ENCODE measurements around the gene EFNA1.
A peak's percentile ranks its signal among the peaks of the same experiment; 100 is the strongest.
"Not testable (repeated sequence)": the region's sequence is repeated elsewhere in the genome, so short reads cannot be mapped to it uniquely, and the experiment has no call there.

EFNA1 gene

DNA sequence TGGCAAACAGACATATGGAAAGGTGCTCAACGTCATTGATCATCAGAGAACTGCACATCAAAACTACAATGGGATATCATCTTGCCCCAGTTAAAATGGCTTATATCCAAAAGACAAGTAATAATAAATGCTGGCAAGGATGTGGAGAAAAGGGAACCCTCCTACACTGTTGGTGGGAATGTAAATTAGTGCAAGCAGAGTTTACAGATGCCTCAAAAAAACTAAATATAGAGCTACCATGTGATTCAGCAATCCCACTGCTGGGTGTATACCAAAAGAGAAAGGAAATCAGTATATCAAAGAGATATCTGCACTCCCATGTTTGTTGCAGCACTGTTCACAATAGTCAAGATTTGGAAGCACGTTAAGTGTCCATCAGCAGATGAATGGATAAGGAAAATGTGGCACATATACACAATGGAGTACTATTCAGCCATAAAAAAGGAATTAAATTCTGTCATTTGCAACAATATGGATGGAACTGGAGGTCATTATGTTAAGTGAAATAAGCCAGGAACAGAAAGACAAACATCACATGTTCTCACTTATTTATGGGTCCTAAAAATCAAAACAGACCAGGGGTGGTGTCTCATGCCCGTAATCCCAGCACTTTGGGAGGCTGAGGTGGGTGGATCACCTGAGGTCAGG lies 28.4 kb downstream of the EFNA1 start:
- H3K27ac ChIP-seq (ENCODE audit: low read length); H3K4me3 ChIP-seq (ENCODE audit: low read length); H3K36me3 ChIP-seq (ENCODE audit: control insufficient read depth, insufficient read depth, low read length); H3K27me3 ChIP-seq (ENCODE audit: control insufficient read depth, insufficient read depth, low read length); H3K9me3 ChIP-seq (ENCODE audit: control insufficient read depth, insufficient read depth, low read length); DNase-seq (ENCODE audit: low read depth, low spot score); H3K4me1 ChIP-seq (ENCODE audit: control insufficient read depth, insufficient read depth, low read length): not testable (repeated sequence)
- WGBS (ENCODE audit: insufficient coverage, insufficient read length): no CpG with 5 or more reads among the region's 3 CpGs

DNA sequence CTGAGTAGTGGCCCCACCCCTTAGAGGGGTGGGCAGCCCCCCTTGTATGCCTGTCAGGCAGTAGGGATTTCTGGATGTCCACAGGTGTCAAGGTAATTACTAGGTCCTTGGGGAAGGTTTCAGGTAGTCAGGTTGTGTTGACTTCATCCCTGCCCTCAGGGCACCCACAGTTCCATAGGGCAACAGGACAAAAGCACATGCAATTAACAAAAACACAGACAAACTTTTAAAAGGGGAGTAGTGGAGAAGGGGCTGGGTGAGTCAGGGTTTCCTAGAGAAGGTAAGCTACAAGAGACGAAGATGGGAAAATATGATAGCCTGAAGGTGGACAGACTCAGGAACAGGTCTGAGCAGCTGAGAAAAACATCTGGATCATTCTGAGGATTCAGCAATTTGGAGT lies 31.3 kb downstream of the EFNA1 start:
- DNase-seq (ENCODE audit: low read depth, low spot score): no peak
- no peaks in the 10 kb centered on the region for H3K4me1 ChIP-seq (ENCODE audit: control insufficient read depth, insufficient read depth, low read length)
- H3K4me3 ChIP-seq (ENCODE audit: low read length): no peak overlapping the region
- WGBS (ENCODE audit: insufficient coverage, insufficient read length): no CpG with 5 or more reads among the region's 1 CpG
- no peaks in the 10 kb centered on the region for H3K9me3 ChIP-seq (ENCODE audit: control insufficient read depth, insufficient read depth, low read length)
- no peaks in the 10 kb centered on the region for H3K36me3 ChIP-seq (ENCODE audit: control insufficient read depth, insufficient read depth, low read length)
- no peak overlapping the region for H3K27ac ChIP-seq (ENCODE audit: low read length)
- H3K27me3 ChIP-seq (ENCODE audit: control insufficient read depth, insufficient read depth, low read length): no peaks in the 10 kb centered on the region

DNA sequence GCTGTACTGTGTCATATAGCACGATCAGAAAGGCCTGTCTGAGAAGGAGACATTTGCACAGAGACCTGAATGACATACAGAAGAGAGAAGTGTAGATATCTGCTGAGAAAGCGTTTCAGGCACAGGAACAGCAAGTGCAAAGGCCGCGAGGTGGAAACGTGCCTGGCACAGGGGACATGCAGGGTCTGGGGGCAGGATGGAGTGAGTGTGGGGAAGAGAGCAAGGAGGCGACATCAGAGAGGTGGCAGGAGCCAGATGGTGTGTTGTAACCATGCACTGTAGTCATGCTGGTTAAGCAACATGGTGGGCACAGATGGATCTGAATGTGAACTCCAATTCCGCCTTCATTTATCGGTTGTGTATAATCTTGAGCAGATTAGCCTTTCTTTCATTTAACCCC lies 32.5 kb downstream of the EFNA1 start:
- no peaks in the 10 kb centered on the region for H3K36me3 ChIP-seq (ENCODE audit: control insufficient read depth, insufficient read depth, low read length)
- no CpG with 5 or more reads among the region's 8 CpGs for WGBS (ENCODE audit: insufficient coverage, insufficient read length)

DNA sequence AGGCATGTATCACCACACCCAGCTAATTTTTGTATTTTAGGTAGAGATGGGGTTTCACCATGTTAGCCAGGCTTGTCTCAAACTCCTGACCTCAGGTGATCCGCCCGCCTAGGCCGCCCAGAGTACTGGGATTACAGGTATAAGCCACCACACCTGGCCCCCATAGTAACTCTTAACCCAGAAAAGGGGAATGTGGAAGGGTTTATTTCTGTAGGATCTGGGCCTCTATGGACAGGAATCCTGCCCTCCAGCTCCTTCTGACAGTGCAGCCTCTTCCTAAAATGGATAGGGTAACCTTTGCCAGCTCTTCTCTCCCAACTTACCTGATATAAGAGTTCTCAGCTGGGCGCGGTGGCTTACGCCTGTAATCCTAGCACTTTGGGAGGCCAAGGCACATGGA lies 35.0 kb downstream of the EFNA1 start:
- not testable (repeated sequence) for H3K9me3 ChIP-seq (ENCODE audit: control insufficient read depth, insufficient read depth, low read length); H3K4me3 ChIP-seq (ENCODE audit: low read length); H3K27ac ChIP-seq (ENCODE audit: low read length); H3K27me3 ChIP-seq (ENCODE audit: control insufficient read depth, insufficient read depth, low read length); DNase-seq (ENCODE audit: low read depth, low spot score); H3K4me1 ChIP-seq (ENCODE audit: control insufficient read depth, insufficient read depth, low read length); H3K36me3 ChIP-seq (ENCODE audit: control insufficient read depth, insufficient read depth, low read length)
- no CpG with 5 or more reads among the region's 6 CpGs for WGBS (ENCODE audit: insufficient coverage, insufficient read length)

More for the DNA sequence above, 32.5 kb downstream of the EFNA1 start:
- no peak for DNase-seq (ENCODE audit: low read depth, low spot score)
- H3K27ac ChIP-seq (ENCODE audit: low read length): no peak overlapping the region
- H3K27me3 ChIP-seq (ENCODE audit: control insufficient read depth, insufficient read depth, low read length): no peaks in the 10 kb centered on the region
- no peaks in the 10 kb centered on the region for H3K4me1 ChIP-seq (ENCODE audit: control insufficient read depth, insufficient read depth, low read length)
- H3K9me3 ChIP-seq (ENCODE audit: control insufficient read depth, insufficient read depth, low read length): no peaks in the 10 kb centered on the region
- H3K4me3 ChIP-seq (ENCODE audit: low read length): no peak overlapping the region

DNA sequence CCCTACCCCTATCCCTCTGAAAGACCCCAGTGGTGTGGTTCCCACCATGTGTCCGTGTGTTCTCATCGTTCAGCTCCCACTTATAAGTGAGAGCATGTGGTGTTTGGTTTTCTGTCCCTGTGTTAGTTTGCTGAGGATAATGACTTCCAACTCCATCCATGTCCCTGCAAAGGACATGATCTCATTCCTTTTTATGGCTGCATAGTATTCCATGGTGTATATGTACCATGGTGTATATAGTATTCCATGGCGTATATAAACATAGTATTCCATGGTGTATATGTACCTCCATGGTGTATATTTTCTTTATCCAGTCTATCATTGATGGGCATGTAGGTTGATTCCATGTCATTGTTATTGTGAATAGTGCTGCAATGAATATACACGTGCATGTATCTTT lies 36.1 kb downstream of the EFNA1 start:
- not testable (repeated sequence) for H3K27ac ChIP-seq (ENCODE audit: low read length); H3K4me1 ChIP-seq (ENCODE audit: control insufficient read depth, insufficient read depth, low read length); H3K27me3 ChIP-seq (ENCODE audit: control insufficient read depth, insufficient read depth, low read length); DNase-seq (ENCODE audit: low read depth, low spot score); H3K9me3 ChIP-seq (ENCODE audit: control insufficient read depth, insufficient read depth, low read length); H3K4me3 ChIP-seq (ENCODE audit: low read length); H3K36me3 ChIP-seq (ENCODE audit: control insufficient read depth, insufficient read depth, low read length)
- no CpG with 5 or more reads among the region's 4 CpGs for WGBS (ENCODE audit: insufficient coverage, insufficient read length)

DNA sequence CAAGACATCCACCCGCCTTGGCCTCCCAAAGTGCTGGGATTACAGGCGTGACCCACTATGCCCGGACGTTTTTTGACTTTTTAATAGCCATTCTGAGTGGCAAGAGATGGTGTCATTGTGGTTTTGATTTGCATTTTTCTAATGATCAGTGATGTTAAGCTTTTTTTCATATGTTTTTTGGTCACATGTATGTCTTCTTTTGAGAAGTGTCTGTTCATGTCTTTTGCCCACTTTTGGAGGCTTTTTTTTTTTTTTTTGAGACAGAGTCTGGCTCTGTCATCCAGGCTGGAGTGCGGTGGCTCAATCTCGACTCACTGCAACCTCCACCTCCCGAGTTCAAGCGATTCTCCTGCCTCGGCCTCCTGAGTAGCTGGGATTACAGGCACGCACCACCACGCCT lies 36.9 kb downstream of the EFNA1 start:
- not testable (repeated sequence) for H3K4me3 ChIP-seq (ENCODE audit: low read length); H3K36me3 ChIP-seq (ENCODE audit: control insufficient read depth, insufficient read depth, low read length)
- WGBS (ENCODE audit: insufficient coverage, insufficient read length): no CpG with 5 or more reads among the region's 11 CpGs

DNA sequence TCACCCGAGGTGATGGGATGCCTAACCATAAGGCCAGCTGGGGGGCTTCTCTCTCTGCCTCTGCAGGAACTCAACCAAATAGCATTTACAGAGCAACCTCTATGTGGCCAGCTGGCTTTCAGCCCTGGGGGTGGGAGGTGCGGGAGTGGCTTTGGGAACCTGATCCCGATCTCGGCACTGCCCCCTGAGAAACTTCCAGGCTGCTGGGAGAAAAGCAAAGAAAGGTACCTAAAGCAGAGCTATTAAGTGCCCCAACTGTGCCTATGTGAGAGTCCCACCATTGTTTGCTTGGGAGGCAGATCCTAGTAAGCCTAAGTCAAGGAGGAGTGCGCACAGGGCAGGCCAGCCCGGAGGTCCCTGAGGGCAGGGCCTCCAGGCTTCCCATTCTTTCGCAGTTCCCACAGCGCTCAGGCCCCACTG lies 38.4 kb downstream of the EFNA1 start:
- Histone ChIP-seq H3K27me3 (ENCODE audit: control insufficient read depth, insufficient read depth, low read length) (no peaks in the 10 kb centered on the region), H3K4me1 (ENCODE audit: control insufficient read depth, insufficient read depth, low read length) (peaks cover 5% of the 10 kb centered on the region), H3K27ac (ENCODE audit: low read length) (no peak overlapping the region), H3K4me3 (ENCODE audit: low read length) (no peak overlapping the region; the same call in 1 of the 2 replicates), H3K9me3 (ENCODE audit: control insufficient read depth, insufficient read depth, low read length) (no peaks in the 10 kb centered on the region), H3K36me3 (ENCODE audit: control insufficient read depth, insufficient read depth, low read length) (0 out of 2 replicates have a peak, but pooled peaks cover 3% of the 10 kb centered on the region)
- no CpG with 5 or more reads among the region's 8 CpGs for WGBS (ENCODE audit: insufficient coverage, insufficient read length)
- DNase-seq (ENCODE audit: low read depth, low spot score): no peak

More for the DNA sequence above, 36.9 kb downstream of the EFNA1 start:
- not testable (repeated sequence) for H3K27me3 ChIP-seq (ENCODE audit: control insufficient read depth, insufficient read depth, low read length); H3K9me3 ChIP-seq (ENCODE audit: control insufficient read depth, insufficient read depth, low read length); H3K4me1 ChIP-seq (ENCODE audit: control insufficient read depth, insufficient read depth, low read length); H3K27ac ChIP-seq (ENCODE audit: low read length); DNase-seq (ENCODE audit: low read depth, low spot score)

DNA sequence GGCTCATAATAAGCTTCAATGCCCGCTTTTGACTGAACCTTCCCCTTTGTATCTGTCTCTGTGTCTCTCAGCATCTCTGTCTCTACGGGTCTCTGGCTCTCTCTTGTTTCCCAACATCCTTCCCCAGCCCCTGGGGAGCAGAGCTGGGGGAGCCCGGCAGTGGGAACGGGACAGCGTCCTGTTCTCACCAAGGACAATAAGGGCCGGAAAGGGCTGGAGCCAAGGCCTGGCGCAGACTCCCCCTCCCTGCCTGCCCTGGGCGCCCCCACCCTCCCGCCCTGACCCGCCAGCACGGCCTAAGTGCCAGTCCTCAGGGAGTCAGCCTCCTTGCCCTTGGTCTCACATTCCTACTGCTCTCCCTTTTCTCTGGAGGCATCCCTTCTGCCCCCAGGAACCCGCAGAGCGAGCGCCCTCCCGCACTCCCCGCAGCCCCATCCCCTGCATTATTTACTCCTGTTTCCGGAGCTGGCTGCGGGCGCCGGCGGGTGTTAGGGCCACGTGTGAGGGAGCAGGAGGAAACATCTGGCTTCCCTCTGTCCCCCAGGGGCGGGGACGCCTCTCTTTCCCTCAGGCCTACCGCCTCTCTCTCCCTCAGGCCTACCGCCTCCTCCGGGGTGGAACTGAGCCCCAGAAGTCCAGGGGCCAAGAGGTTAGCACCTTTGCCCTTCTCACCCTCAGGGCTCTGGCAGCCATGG lies 38.9 kb downstream of the EFNA1 start:
- no CpG with 5 or more reads among the region's 27 CpGs for WGBS (ENCODE audit: insufficient coverage, insufficient read length)
- Histone ChIP-seq H3K4me1 (ENCODE audit: control insufficient read depth, insufficient read depth, low read length) (peaks cover 5% of the 10 kb centered on the region), H3K27ac (ENCODE audit: low read length) (no peak overlapping the region), H3K27me3 (ENCODE audit: control insufficient read depth, insufficient read depth, low read length) (no peaks in the 10 kb centered on the region), H3K36me3 (ENCODE audit: control insufficient read depth, insufficient read depth, low read length) (0 out of 2 replicates have a peak, but pooled peaks cover 3% of the 10 kb centered on the region), H3K9me3 (ENCODE audit: control insufficient read depth, insufficient read depth, low read length) (no peaks in the 10 kb centered on the region), H3K4me3 (ENCODE audit: low read length) (peak overlapping the region; percentile 11; the same call in 1 of the 2 replicates)
- no peak for DNase-seq (ENCODE audit: low read depth, low spot score)

DNA sequence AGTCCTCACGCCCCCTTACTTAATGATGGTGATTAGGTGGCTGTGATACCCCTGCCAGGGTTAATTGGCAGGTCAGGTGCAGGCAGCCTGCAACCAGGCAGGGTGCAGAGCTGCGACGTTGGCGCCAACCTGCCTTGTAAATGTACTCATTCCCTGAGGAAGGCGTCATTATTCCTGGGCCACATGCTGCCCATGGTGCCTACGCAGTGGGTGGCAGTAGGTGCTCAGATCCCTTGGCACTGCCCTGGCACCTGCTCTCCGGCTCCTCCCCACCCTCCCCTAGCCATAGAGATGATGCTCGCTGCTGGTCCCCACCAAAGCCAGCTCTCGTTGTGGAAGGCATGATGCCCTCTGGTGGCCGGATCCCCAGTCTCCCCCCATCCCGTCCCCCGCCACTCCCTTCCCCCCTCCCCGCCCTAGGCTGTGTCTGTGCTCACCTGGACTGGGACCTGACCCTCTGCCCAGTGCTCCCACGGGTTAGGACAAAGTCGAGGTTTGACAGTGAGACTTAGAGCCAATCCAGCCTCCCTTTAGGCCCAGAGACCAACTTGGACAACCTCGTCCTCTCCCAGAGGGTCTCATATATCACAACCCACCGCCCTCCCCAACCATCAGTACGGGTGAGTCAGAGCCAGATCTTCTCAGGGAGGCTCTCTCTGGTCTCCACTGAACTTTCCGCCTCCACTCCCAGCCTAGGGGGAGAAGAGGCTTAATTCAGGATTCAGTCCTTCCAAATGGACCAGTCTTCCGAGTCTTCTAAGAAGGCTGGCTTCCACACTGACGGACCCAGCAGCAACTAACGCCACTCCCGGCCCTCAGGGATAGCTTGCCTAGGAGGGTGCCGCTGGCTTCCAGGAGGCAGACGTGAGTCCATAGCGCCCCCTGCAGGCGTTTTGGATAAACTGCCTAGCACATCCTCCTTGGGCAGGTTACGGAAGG lies 39.8 kb downstream of the EFNA1 start:
- Histone ChIP-seq H3K27me3 (ENCODE audit: control insufficient read depth, insufficient read depth, low read length) (no peaks in the 10 kb centered on the region), H3K4me3 (ENCODE audit: low read length) (peak overlapping the region; percentile 49; the same call in 1 of the 2 replicates), H3K27ac (ENCODE audit: low read length) (no peak overlapping the region), H3K4me1 (ENCODE audit: control insufficient read depth, insufficient read depth, low read length) (peaks cover 5% of the 10 kb centered on the region), H3K36me3 (ENCODE audit: control insufficient read depth, insufficient read depth, low read length) (0 out of 2 replicates have a peak, but pooled peaks cover 3% of the 10 kb centered on the region), H3K9me3 (ENCODE audit: control insufficient read depth, insufficient read depth, low read length) (no peaks in the 10 kb centered on the region)
- WGBS (ENCODE audit: insufficient coverage, insufficient read length): no CpG with 5 or more reads among the region's 28 CpGs
- peak; percentile 92 for DNase-seq (ENCODE audit: low read depth, low spot score)

DNA sequence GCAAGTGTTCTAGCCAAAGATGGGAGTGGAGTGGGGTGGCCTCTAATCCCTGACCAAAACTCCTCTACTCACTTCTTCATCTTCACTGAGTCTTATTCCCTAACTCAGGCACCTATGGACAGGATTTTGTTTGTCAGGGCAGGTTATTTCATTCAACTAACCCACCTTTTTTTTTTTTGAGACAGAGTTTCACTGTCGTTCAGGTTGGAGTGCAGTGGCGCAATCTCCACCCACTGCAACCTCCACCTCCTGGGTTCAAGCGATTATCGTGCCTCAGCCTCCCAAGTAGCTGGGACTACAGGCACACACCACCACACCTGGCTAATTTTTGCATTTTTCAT lies 40.4 kb downstream of the EFNA1 start:
- not testable (repeated sequence) for H3K4me3 ChIP-seq (ENCODE audit: low read length); H3K4me1 ChIP-seq (ENCODE audit: control insufficient read depth, insufficient read depth, low read length); H3K9me3 ChIP-seq (ENCODE audit: control insufficient read depth, insufficient read depth, low read length); DNase-seq (ENCODE audit: low read depth, low spot score); H3K36me3 ChIP-seq (ENCODE audit: control insufficient read depth, insufficient read depth, low read length); H3K27ac ChIP-seq (ENCODE audit: low read length); H3K27me3 ChIP-seq (ENCODE audit: control insufficient read depth, insufficient read depth, low read length)
- no CpG with 5 or more reads among the region's 4 CpGs for WGBS (ENCODE audit: insufficient coverage, insufficient read length)

All from iPS DF 6.9 (cell line).